HUDEP-2 (cell line): ENCODE results near the gene RXRG.

Experiments
- DNase-seq, 76 experiments: peaks; one replicate each; lab custom pipeline; 2025; ENCODE audit not compliant: unreplicated experiment in 76 of 76; lab: John Stamatoyannopoulos, UW

RXRG gene

DNA sequence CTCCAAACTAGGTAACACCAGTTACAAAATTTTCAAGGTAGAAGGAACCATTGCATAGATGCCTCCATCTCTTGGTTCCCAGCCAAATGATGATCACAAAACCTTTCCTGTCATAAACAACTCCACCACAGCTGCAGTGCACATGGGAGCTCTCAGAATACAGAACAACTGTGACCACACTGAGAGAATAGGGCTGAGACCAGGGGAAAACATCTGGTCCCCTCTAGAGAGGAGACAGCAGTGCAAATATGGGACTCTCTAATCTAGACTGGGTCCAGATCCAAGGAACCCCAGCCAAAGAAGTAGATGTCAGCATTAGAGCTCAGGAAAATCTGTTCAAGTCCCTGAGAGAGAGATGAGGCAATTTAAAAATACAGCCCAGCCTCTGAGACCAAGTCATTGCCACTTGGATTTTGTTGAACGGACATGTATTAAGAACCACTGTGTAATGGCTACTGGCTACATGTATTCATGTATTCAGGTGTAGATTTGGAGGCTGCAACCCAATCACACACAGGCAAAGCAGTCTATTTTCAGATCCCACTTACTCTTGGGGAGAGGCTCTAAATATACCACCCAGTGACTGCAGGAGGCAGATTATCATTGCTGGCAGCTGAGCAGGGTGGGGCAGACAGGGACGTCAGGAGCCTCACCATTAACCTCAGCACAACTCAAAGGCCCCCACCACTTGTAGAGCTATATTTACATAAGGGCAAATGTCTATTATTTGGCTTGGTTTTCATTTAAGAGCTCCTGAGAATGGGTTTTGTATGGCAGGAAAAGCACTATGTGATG, 7.6 kb upstream of the RXRG start:
- peak in 2 of 76 experiments; percentile 4 to 14 for DNase-seq

DNA sequence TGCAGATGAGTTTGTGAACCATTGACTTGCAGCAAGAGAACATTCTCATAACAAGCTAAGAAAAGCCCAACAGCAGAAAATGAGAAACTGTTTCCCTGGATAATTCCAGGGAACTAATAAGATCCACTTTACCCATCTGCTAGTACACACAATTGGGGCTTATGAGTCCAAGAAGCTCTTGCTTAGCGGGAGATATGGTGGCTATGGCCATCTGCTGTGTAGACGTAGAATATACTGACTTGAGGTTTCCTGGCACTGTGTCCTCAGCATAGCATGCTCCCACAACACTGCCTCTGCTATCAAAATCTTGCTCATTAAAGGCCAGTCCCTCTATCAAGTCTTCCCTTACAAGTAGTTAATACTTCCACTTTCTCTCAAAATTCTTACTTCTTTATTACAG, 6.8 kb upstream of the RXRG start:
- DNase-seq: no peak

DNA sequence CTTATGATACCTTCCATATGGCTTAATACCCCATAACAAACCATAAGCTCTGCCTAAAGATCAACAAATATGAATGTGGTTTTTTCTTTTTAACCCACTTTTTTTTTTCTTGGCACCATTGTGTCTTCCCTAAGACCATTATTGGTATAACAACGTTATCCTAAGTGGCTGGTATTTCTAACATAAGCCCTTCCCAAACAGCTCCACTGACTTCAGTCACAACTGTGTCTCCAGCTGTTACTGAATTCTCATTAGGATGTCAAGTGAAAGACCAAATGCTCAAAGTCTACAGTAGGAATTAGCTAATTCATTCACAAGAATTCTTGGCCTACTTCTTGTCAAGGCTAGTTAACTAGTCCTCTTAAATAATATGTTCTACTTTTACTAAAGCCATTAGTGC, 4.2 kb upstream of the RXRG start:
- no peak for DNase-seq

DNA sequence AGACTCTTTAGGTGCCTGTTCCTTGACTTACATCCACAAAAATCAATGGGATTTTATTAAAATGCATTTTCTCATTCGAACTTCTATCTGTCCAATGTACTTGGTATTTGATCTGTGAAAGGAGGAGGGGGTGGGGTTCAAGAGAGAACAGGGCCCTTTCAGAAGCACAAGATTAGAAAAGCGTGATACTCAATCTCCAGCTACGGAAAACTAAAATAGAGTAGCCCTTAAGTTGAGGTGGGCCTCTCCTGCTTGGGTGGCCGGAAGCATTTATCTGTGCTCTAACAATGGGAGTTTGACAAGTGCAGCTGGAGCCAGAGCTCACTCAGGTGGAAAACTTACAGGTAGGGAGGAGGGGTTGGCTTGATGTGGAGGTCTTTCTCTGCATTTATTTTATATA, 462 bp upstream of the RXRG start:
- DNase-seq: no peak

DNA sequence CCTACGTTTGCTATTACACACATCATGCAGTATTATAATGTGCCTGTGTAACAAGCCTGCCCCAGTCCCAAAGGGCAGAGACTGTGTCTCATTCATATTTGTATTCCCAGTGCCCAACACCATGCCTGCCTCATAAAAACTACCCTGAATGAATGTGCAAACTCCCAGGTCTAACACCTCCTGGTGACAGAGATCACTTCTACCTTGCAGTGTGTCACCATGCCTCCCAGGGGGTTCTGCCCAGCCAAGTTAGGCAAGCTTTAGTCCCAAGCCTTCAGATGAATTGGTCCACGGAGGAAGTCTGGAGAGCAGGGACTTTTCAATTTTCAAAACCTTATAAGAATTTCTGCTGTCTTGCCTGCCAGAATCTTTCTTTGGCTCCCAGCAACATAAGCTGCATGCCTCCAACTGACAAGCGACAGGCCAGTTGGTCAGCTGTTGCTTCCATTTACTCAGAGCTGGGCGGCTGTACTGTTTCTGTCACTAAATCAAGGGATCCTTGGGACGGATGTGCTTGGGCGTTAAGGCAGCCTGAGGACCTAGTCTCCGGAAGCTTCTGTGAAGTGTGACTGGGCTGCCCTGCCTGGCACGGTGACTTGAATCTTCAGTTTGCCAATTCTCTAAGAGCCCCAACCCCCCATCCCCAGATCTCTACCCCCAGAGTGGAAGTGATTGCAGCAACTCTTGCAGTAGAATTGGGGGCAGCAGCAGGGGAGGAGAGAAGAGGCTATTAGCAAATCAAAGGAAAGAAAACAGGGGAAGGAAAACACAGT, 1.2 kb downstream of the RXRG start:
- peak in 1 of 76 experiments; percentile 2 for DNase-seq

DNA sequence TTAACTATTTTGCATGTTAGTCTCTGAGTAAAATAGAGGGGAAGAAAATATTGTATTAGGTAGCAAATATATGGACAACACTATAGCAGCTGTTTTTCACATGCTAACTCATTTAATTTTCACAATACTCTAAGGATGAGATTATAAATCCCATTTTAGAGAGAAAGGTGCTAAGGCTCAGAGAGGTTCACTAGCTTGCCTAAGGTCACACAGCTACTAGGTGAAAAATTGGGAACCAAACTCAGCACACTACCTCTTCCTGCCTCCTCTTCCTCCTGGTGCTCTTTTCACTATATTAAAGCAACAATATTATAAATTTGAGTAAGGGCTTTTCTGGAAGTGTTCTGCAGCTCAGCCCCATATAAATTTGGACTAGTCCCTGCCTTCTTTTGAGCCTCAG, 2.3 kb downstream of the RXRG start:
- DNase-seq: no peak

DNA sequence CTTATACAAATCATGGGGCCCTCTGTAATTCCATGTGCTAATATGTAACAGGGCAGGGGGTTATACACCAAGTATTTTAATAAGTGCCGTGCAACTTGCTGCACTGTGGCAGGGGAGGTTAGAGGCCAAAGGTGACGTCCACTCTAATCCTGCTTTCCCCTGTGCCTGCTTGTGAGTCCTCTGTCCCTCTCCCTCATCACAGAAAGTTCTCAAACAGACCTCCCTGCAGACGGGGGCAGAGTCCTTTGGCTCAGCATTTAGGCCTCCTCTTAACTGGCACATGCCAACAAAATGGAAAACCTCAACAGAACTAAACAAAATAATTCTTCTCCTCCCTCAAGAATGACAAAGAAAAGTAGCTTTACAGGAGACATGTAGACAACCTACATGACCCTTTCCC, 2.9 kb downstream of the RXRG start:
- DNase-seq: no peak

DNA sequence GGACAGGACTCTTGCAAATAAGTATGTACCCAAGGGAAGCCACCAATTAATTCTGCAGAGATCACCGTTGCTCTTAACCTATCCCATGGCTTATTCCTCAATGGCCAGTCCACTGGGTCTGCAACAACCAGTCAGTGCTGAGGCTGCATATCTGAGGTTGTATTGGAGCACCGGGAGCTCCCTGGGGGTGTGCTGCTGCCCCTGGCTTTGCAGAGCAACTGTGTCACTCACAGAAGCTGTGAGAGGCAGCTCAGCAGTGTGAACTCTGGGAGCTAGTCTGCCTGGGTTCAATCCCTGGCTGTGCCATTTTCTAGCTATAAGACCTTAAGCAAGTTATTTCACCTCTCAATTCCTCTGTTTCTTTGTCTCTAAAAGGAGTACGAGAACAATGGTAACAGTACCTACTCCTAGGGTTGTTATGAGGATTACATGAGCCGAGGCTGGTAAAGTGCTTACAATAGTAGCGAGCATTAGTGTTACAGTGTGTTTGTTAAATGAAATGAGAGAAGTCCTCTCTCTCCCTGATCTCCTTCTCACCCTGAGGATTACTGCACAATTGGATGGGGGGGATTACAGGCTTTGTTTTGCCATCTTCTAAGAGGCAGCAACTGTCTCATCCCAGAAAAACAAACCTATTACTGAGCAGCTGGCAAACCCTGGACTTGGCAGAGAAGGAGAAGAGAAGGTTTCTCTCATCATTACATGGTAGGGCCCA, 3.6 kb downstream of the RXRG start:
- no peak for DNase-seq

DNA sequence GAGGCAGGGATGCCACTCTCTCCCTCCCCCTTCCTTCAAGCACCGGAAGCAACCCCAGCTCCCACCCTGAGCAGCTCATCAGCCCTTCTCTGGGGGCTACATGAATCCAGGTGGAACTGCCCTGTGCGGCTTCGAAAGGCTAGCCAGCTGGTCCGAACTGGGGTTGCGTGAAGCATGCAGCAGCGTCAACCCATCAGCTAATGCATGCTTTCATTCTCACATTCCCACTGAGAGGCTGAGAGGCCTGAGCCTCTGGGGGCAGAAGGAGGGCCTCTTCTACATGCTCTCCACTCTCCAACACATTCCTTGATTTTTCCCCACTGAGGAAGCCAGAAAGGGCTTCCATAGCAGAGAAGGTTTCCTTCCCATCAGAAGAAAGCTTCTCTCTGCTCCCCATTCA, 5.6 kb downstream of the RXRG start:
- no peak for DNase-seq

DNA sequence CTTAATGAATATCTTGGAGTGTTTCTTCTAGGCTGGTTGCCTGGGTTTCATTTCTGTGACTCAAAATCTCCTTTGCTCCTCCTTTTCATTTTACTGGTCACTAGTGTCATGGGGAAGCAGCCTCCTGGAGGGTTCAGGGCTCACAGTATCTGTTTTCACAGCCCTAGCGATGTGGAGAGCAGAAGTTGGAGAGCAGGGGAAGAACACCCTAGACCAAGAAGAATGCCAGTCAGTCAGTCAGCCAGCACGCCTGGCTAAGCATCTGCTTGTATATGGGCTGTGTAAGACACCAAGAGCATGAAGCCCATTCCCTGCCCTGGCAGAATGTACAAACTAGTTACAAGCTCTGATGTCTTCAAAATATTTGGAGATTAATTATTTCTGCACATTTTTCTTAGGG, 7.9 kb downstream of the RXRG start:
- no peak for DNase-seq

DNA sequence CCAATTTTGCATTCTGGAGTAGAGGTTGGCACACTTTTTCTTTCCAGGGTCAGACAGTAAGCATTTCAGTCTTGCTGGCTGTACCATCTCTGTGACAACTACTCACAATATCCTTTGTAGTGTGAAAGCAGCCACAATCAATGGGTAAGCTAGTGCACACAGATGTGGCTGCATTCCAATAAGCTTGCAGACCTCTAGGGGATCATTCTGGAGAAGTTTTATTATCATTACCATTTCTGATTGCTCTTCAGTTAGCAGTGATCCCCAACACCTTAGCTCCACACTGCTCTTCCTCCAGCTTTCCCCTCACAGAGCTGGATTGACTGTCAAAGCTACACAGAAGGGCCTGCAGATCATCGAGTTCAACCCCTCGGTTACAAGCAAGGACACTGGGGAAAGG, 9.1 kb downstream of the RXRG start:
- no peak for DNase-seq

DNA sequence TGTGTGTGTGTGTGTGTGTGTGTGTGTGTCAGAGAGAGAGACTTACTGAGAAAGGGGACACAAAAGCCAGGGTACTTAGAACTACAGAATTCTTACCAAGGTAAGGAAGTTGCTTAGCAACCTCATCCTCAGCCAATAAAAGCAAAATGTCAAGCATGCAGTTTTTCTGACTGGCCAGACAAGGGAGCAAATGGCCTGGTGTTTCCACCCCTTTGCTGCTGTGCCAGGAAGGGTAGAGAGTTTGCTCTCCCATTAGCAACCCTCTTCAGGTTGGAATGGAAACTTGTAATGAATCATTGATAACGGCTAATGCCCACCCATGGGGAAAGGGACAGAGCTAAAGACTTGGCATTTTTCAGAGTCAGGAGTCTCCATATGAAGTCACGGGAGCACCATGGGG, 10.6 kb downstream of the RXRG start:
- DNase-seq: no peak

DNA sequence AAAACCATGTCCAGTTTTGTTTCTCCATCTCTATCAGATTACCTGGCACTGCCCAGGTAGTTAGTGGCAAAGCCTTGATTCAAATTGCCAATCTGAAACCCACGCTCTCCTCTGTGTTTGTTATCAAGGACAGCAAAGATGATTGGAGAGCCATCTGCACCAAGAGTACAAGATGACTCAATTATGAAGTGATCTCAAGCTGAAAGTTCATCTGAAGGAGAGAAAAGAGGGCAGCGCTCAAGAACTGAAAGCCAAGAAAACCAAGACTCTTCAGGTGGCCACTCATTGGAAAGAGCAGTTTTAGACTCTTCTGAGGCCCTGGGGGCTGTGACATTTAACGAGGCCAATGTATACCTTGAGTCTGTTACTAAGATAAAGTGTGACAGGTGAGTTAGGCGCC, 13.8 kb downstream of the RXRG start:
- DNase-seq: no peak

DNA sequence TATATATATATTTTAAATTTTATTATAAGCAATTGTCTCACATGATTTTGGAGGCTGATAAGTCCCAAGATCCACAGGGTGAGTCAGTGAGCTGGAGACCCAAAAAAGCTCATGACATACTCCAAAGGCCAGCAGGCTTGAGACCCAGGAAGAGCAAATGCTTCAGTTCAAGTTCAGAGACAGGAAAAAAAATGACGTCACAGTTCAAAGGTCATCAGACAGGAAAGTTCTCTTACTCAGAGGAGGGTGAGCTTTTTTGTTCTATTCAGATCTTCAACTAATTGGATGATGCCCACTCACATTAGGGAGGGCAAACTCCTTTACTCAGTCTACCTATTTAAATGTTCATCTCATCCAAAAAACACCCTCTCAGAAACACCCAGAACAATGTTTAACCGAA, 18.2 kb downstream of the RXRG start:
- no peak for DNase-seq

DNA sequence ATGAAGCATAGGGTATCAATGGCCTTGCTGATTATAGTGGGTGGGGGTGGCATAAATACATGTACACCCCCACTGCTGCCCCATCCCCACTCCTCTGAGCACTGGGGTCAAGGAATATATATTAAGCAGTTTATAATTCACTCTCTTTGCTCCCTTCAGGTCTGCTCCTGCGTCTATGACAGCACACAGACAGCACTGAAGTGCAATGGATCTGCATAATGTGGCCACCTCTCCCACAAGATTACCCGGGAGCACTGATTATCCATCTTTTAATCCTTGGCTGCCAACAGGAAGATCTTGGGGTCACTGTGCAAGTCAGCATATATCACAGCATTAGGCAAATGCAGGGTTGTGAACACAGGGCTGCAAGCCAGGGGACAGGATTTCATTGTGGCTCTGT, 19.3 kb downstream of the RXRG start:
- DNase-seq: no peak

DNA sequence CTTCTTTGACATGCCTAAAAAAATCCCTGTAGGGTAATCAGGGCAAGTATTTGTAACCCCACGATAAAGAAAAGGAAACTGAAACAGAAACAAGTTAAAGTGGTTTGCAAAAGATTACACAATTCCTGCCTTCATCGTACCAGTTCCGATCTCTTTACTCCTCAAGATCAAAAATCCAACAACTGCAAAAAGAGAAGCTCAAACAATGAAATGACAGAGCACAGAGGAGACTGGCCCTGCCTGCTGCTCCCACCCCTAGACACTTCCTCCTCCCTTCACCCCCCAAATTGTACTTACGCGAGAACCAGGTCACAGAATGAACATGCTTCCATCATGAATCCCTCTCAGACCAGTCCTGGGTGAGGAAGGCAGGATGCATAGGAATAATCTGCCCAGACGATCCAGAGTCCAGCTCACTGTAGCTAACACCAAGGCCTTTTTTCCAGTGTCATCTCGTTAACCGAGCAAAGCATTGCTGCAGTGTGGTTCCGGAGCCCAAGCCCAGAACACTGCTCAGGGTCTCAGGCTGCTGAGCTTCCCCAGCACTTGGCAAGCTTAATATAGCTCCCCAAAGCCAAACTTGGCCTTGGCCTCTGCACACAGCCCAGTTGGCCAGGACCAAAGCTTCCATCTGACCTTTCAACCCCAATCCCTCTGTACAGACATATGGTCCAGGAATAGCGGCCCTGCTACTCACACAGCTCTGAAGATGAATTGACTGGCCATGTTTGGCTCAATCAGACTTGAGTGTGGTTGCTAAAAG, 20.3 kb downstream of the RXRG start:
- DNase-seq: no peak

DNA sequence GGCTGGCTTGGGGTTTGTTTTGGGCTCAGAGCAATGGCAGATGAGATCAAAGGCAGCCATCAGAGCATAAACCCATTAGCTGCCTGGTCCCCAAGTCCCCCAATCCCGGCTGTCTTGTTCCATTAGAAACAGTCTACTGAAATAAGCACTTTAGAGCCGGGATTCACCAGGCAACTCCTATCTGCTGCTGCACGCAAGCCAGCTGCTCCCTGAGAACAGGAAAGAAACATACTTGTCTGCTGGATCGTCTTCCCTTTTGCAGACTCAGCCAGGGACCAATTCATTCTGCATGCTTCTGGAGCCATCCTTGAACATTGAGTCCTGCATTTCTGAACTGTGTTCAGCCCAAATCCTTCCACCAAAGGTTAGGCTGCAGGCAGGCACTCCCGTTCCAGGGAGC, 21.8 kb downstream of the RXRG start:
- no peak for DNase-seq

DNA sequence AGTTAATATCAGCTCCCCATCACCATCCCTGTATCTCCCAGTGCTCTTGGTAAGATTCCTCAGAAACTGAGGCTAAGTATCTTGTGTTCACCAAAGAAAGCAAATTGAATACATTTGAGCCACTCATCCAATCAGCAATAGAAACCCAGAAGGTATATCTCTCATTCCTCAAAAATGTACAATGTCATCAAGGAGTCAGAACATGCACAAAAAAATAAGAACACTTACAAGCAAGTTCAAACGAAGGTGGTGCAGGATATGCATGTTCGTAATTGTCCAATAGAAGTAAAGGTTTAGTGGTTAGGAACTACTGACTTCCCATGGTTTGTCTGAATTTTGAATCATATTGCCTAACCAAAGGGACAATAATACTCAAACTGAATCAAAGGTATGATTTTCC, 24.3 kb downstream of the RXRG start:
- no peak for DNase-seq

DNA sequence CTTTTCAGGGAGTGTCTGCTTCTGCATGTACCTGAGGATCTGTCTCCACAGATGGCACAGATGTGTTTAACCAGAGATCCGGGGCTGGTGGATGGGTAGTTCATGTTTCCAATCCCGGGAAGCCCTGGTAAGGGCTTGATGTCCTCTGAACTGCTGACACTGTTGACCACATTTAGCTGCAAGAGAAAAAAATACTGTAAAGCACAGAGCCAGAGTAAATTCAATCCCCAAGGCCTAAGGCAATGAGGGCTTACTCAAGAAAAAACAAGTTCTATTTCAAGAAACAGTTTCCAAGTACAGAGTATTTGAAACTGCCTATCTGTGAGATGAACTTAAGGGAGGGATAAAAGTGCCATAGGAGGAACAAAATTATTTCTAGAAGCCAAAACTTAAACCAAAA, 25.1 kb downstream of the RXRG start:
- no peak for DNase-seq

DNA sequence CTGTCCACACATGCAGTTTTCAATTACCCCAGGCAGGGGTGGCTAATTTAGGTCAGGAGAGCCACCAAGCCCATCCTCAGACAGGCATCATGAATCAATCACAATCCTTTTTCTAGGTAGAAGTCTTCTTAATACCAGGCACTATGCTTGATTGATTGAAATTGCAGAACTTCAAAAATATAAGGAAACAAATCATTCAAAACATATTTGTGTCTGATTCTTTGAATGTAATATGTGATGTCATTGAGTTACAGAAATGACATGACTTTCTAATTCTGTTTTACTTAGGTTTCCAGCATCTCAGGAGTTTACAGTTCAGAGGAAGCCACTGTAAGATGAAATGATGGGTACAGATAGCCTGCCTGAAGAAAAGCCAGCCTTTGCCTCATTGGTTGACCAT, 26.7 kb downstream of the RXRG start:
- no peak for DNase-seq

DNA sequence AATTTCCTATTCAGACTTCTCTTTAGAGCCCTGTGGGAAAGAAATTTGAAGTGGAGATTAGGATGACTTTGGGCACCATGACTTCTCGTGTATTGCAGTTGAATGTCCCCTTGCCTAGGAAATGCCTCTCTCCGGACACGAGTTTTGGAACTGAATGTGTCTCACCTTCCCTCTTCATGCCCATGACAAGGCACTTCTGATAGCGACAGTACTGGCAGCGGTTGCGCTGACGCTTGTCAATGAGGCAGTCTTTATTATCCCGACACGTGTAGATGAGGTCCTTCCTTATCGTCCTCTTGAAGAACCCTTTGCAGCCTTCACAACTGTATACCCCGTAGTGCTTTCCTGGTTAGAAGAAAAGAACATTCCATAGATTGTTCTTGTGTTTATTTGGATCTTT, 28.1 kb downstream of the RXRG start:
- DNase-seq: no peak
